ENCODE data around the gene USH2A.

Gene USH2A

DNA sequence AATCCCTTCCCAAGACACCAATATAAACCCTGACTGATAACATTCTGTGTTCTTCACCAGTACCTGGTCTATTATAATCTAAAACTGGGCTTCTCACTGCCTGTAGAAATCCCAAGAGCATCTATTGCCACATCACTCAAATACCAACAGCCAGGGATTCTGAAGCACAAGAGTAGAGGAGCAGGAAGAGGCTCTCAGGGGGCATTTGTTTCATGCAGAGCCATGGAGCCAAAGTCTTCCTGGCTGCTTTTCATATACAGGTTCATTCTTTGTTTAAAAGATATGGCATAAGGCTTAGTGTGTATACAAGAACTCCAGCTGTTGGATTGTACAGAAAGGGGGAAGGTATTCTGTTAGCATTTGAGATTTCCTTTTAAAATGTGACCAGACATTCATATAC lies 38.2 kb upstream of the USH2A start:
- TF ChIP-seq EP300 (IDR thresholded peaks at IDR 0.05; ENCODE audit: borderline replicate concordance) (no peak), CEBPB (IDR thresholded peaks at IDR 0.05) (no peak), TEAD4 (IDR thresholded peaks at IDR 0.05) (no peak), EGR1 (IDR thresholded peaks at IDR 0.05) (no peak), NFIC (IDR thresholded peaks at IDR 0.05) (no peak), FOXM1 (IDR thresholded peaks at IDR 0.05; ENCODE audit: borderline replicate concordance, low read depth) (no peak), TAF1 (IDR thresholded peaks at IDR 0.05; ENCODE audit: low read depth) (no peak), RAD21 (IDR thresholded peaks at IDR 0.05; ENCODE audit: low read depth) (no peak), CREB1 (IDR thresholded peaks at IDR 0.05; ENCODE audit: low read depth) (no peak), REST (IDR thresholded peaks at IDR 0.05; ENCODE audit: low read depth) (no peak)
- TF ChIP-seq, protein P1, sequence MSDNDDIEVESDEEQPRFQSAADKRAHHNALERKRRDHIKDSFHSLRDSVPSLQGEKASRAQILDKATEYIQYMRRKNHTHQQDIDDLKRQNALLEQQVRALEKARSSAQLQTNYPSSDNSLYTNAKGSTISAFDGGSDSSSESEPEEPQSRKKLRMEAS (IDR thresholded peaks at IDR 0.05) = no peak
- TF ChIP-seq, protein P2, sequence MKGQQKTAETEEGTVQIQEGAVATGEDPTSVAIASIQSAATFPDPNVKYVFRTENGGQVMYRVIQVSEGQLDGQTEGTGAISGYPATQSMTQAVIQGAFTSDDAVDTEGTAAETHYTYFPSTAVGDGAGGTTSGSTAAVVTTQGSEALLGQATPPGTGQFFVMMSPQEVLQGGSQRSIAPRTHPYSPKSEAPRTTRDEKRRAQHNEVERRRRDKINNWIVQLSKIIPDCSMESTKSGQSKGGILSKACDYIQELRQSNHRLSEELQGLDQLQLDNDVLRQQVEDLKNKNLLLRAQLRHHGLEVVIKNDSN (IDR thresholded peaks at IDR 0.05) = no peak

GRCh38 chr1:216459651-216460207 lies 36.5 kb upstream of the USH2A start:
- TF ChIP-seq CEBPB (IDR thresholded peaks at IDR 0.05) = no peak
- TF ChIP-seq REST (IDR thresholded peaks at IDR 0.05; ENCODE audit: low read depth) = no peak
- TF ChIP-seq, protein P1 (IDR thresholded peaks at IDR 0.05) = no peak
- TF ChIP-seq ZBTB7A (IDR thresholded peaks at IDR 0.05; ENCODE audit: low read depth) = no peak
- no peak for TF ChIP-seq TAF1 (IDR thresholded peaks at IDR 0.05; ENCODE audit: low read depth)
- TF ChIP-seq FOXM1 (IDR thresholded peaks at IDR 0.05; ENCODE audit: borderline replicate concordance, low read depth) = no peak
- no peak for TF ChIP-seq EP300 (IDR thresholded peaks at IDR 0.05; ENCODE audit: borderline replicate concordance)
- no peak for TF ChIP-seq RAD21 (IDR thresholded peaks at IDR 0.05; ENCODE audit: low read depth)
- TF ChIP-seq, protein P2 (IDR thresholded peaks at IDR 0.05) = no peak
- no peak for TF ChIP-seq TEAD4 (IDR thresholded peaks at IDR 0.05)
- TF ChIP-seq NFIC (IDR thresholded peaks at IDR 0.05) = no peak
- no peak for TF ChIP-seq YY1 (IDR thresholded peaks at IDR 0.05; ENCODE audit: low read depth)
- no peak for TF ChIP-seq CREB1 (IDR thresholded peaks at IDR 0.05; ENCODE audit: low read depth)
- no peak for TF ChIP-seq EGR1 (IDR thresholded peaks at IDR 0.05)
- no peak for TF ChIP-seq TCF12 (IDR thresholded peaks at IDR 0.05; ENCODE audit: low read depth)

DNA sequence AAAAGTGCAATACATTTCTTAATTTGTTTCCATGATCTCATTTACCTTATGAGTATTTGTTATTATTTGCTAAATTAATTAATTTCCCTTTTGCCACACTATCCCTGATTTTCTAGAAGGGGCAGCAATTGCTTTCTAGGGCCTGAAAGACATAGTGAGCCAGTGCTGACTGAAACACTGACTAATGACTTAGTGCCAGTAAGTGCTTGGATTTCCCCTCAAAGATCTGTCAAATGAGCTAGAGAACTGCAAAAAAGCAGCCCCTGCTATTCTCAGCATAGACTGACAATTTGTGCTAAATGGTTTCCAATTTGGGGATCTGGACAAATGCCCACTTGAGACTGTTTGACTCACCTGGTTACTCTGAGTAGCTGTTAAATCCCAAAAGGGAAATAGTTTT lies 35.6 kb upstream of the USH2A start:
- TF ChIP-seq ZBTB7A (IDR thresholded peaks at IDR 0.05; ENCODE audit: low read depth) = no peak
- TF ChIP-seq NFIC (IDR thresholded peaks at IDR 0.05) = no peak
- TF ChIP-seq TCF12 (IDR thresholded peaks at IDR 0.05; ENCODE audit: low read depth) = no peak
- TF ChIP-seq, protein P1 (IDR thresholded peaks at IDR 0.05) = no peak
- no peak for TF ChIP-seq TAF1 (IDR thresholded peaks at IDR 0.05; ENCODE audit: low read depth)
- no peak for TF ChIP-seq YY1 (IDR thresholded peaks at IDR 0.05; ENCODE audit: low read depth)
- no peak for TF ChIP-seq EP300 (IDR thresholded peaks at IDR 0.05; ENCODE audit: borderline replicate concordance)
- TF ChIP-seq REST (IDR thresholded peaks at IDR 0.05; ENCODE audit: low read depth) = no peak
- TF ChIP-seq, protein P2 (IDR thresholded peaks at IDR 0.05) = no peak
- no peak for TF ChIP-seq TEAD4 (IDR thresholded peaks at IDR 0.05)
- no peak for TF ChIP-seq FOXM1 (IDR thresholded peaks at IDR 0.05; ENCODE audit: borderline replicate concordance, low read depth)
- no peak for TF ChIP-seq EGR1 (IDR thresholded peaks at IDR 0.05)
- no peak for TF ChIP-seq CREB1 (IDR thresholded peaks at IDR 0.05; ENCODE audit: low read depth)
